ENCODE results near the gene KRR1. TPM values are rescaled to one million over a fixed set of nuclear protein-coding genes. Genes with fewer than 3 reads are reported as not detected.

Gene KRR1
- polyA plus RNA-seq, 1 of the 3 experiments (the other 2 are of a cell fraction): 13.8 TPM

GRCh38 chr12:75548879-75549278 is 37.5 kb upstream of the KRR1 start:
- H4K20me1 ChIP-seq (ENCODE audit: insufficient read depth): no peaks in the 10 kb centered on the region
- H3K4me1 ChIP-seq (ENCODE audit: control insufficient read depth in 1 of 2, insufficient read depth in 2 of 2, low read depth in 1 of 2, low read length in 1 of 2): peaks cover 0 to 11% of the 10 kb centered on the region in 2 experiments; a peak in 2 of 4 replicates
- ChIA-PET CTCF (interaction anchor here (0.9 to 1.7 kb wide), 2 partner anchors 19 to 21 kb away, joined by 3 read pairs; no protein-coding TSS in a partner anchor), POLR2A (no interaction called here)
- H2AFZ ChIP-seq (ENCODE audit: low read depth): no peak overlapping the region
- no peak overlapping the region for H3K4me2 ChIP-seq
- no peak overlapping the region for H3K9ac ChIP-seq
- H3K4me3 ChIP-seq (ENCODE audit: low read depth in 2 of 2, low read length in 1 of 2): no peak overlapping the region
- no peaks in the 10 kb centered on the region for H3F3A ChIP-seq (replicated peaks; ENCODE audit: insufficient read depth)
- H3K79me2 ChIP-seq (ENCODE audit: insufficient read depth): no peaks in the 10 kb centered on the region
- H3K9me2 ChIP-seq: no peaks in the 10 kb centered on the region
- 100% methylated on average over 1 of the region's 1 CpG for WGBS (ENCODE audit: low lambda C conversion rate)
- no peaks in the 10 kb centered on the region for H3K9me3 ChIP-seq
- TF ChIP-seq RXRA (IDR thresholded peaks at IDR 0.05; ENCODE audit: borderline replicate concordance, low read depth): no peak
- TF ChIP-seq USF2 (IDR thresholded peaks at IDR 0.05; ENCODE audit: borderline replicate concordance, low read depth, low read length): no peak
- no peaks in the 10 kb centered on the region for H3K27me3 ChIP-seq (ENCODE audit: insufficient read depth)
- no peaks in the 10 kb centered on the region for H3K36me3 ChIP-seq (replicated peaks in 1 of 2; ENCODE audit: control insufficient read depth in 1 of 2, insufficient read depth in 2 of 2, low read length in 1 of 2)
- no peak overlapping the region for H3K27ac ChIP-seq (ENCODE audit: low read depth in 2 of 2, low read length in 1 of 2)
- DNase-seq: no peak

- Histone ChIP-seq H3K27ac (ENCODE audit: low read depth in 2 of 2, low read length in 1 of 2) (no peak overlapping the region), H3K4me1 (ENCODE audit: control insufficient read depth in 1 of 2, insufficient read depth in 2 of 2, low read depth in 1 of 2, low read length in 1 of 2) (peaks cover 0 to 3% of the 10 kb centered on the region in 2 experiments; a peak in 2 of 4 replicates), H3K4me2 (no peak overlapping the region), H3K27me3 (ENCODE audit: insufficient read depth) (no peaks in the 10 kb centered on the region), H3K9me3 (no peaks in the 10 kb centered on the region), H3K36me3 (replicated peaks in 1 of 2; ENCODE audit: control insufficient read depth in 1 of 2, insufficient read depth in 2 of 2, low read length in 1 of 2) (no peaks in the 10 kb centered on the region), H3K9ac (no peak overlapping the region), H3F3A (replicated peaks; ENCODE audit: insufficient read depth) (no peaks in the 10 kb centered on the region), H3K9me2 (peaks cover 4% of the 10 kb centered on the region; the same call in 1 of the 2 replicates), H3K79me2 (ENCODE audit: insufficient read depth) (no peaks in the 10 kb centered on the region), H2AFZ (ENCODE audit: low read depth) (no peak overlapping the region), H4K20me1 (ENCODE audit: insufficient read depth) (no peaks in the 10 kb centered on the region), H3K4me3 (ENCODE audit: low read depth in 2 of 2, low read length in 1 of 2) (no peak overlapping the region)
- 89% methylated on average over 1 of the region's 1 CpG for WGBS (ENCODE audit: low lambda C conversion rate)
- TF ChIP-seq MEF2A (IDR thresholded peaks at IDR 0.05; ENCODE audit: borderline replicate concordance, low read depth) (no peak), RFX5 (IDR thresholded peaks at IDR 0.05; ENCODE audit: low read length) (no peak), FOSL2 (IDR thresholded peaks at IDR 0.05; ENCODE audit: borderline replicate concordance, low read depth) (no peak), GABPA (IDR thresholded peaks at IDR 0.05; ENCODE audit: low read depth) (no peak), USF2 (IDR thresholded peaks at IDR 0.05; ENCODE audit: borderline replicate concordance, low read depth, low read length) (no peak), POLR2AphosphoS5 (IDR thresholded peaks at IDR 0.05; ENCODE audit: low read depth, low read length) (no peak), RAD21 (IDR thresholded peaks at IDR 0.05; ENCODE audit: low read length) (no peak), TCF12 (IDR thresholded peaks at IDR 0.05) (no peak), IRF3 (IDR thresholded peaks at IDR 0.05; ENCODE audit: low read depth, low read length) (no peak), ZBTB33 (IDR thresholded peaks at IDR 0.05; ENCODE audit: borderline replicate concordance, low read depth) (no peak), MXI1 (IDR thresholded peaks at IDR 0.05; ENCODE audit: low read depth, low read length) (no peak), TEAD4 (IDR thresholded peaks at IDR 0.05; ENCODE audit: borderline replicate concordance, insufficient read depth) (no peak)
- POLR2A ChIA-PET: no interaction called here
- no peak for DNase-seq
- CTCF ChIA-PET: interaction anchor here (1.0 to 2.2 kb wide), 3 partner anchors 8 to 20 kb away, joined by 3 to 8 read pairs (median 3); no protein-coding TSS in a partner anchor
Measured at GRCh38 chr12:75545636-75546035, 34.2 kb upstream of the KRR1 start.

Measured in SK-N-SH (cell line).